GM21786 (cell line): Measurements from ENCODE around the gene ABI3.

Experiments
- ATAC-seq: cut with Tn5 transposase; IDR thresholded peaks from one replicate; pipeline ENCODE4 v1.9.1; 2021; ENCODE audit not compliant: unreplicated experiment

The ABI3 gene

GRCh38 chr17:49224198-49224996 lies 13.9 kb downstream of the ABI3 start:
- no peak for ATAC-seq

- ATAC-seq: no peak
Measured at GRCh38 chr17:49224997-49225337, 14.5 kb downstream of the ABI3 start.

DNA sequence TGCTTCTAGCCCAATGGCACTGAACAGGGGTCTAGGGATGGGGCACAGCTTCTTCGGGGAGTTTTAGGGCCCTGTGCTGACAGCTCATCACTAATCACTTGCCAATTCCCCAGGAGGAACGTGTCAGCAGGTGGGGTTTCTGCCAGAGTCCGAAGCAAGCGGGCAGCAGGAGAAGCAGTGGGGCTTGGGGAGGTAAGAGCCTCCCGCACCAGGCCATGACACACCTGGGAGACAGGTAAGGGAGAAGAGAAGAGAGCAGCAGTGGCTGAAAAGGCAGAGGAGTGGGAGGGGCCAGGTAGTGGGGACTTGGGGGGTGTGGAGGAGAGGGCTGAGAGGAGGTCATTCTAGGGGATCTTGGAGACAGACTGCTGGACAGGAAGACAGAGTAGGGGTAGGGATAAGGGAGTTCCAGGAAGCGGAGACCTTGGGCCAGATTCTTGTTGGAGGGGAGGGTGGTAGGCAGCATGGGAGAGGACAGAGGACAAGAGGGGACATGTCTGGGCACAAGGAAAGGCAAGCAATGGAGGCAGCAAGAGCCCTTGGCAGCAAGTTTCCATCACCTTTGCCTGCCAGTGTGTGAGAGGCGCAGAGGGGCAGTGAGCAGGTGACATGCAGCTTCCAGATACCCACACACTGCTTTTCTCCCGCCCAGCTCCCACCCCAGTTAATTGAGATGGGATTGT lies 15.2 kb downstream of the ABI3 start:
- no peak for ATAC-seq

GRCh38 chr17:49226771-49227435 lies 16.4 kb downstream of the ABI3 start:
- no peak for ATAC-seq

GRCh38 chr17:49227436-49228261 lies 17.1 kb downstream of the ABI3 start:
- no peak for ATAC-seq

- ATAC-seq: no peak
Measured at GRCh38 chr17:49229076-49229804, 18.7 kb downstream of the ABI3 start.

GRCh38 chr17:49229805-49230600 lies 19.5 kb downstream of the ABI3 start:
- no peak for ATAC-seq

DNA sequence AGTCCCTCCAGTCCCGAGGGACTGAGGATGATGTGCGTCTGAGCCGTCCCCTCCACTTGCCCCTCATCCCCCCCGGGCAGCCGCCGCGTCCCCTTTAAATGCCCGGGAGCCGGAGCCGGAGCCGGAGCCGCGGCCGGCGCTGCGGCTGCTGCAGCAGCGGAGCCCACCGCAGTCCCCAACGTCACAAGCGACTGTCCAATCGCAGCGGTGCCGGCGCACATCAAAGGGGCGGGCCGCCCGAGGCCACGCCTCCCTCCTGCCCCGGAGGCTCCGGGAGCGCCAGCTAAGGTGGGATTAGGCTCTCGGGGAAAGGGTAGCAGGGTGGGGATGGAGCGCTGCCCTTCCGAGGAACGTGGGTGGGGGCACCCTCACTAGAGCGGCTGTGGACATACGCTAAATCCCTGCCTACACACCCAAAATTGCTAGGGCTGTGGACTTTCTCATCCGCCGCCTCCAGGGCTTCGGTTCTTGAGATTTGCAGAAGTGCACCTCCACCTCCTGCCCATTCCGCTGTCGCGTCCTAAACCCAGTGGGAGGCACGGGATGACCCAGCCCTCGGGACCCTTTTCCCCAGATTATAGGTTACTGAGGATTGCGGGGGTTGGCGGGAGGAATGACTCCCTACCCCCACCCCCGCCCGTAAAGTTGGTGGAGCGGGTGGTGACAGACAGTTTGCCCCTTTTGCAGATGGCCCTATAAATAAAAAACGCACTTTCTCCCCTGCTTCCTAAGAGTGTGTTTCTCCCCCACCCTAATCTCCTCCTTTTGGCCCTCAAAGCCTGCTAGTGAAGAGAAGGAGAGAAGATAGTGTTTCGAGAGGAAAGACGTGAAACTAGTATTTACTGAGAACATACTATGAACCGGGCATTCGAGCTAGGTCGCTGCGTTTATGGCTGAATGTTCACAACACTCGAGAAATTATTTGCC lies 20.4 kb downstream of the ABI3 start, which contains the start of gene PHOSPHO1:
TSS of gene PHOSPHO1 (minus strand) at position 152 of the 927 bp plus-strand sequence. CDS start 4,096 bp downstream, outside the sequence.
- ATAC-seq: no peak

DNA sequence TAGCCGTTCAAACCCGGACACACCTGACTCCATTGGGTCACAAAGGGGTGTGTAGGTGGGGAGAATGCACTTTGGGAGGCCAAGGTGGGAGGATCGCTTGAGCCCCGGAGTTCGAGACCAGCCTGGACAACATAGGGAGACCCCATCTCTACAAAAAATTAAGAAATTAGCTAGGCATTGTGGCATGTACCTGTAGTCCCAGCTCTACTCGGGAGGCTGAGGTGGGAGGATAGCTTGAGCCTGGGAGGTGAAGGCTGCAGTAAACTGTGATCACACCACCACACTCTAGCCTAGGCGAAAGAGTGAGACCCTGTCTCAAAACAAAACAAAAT lies 21.0 kb downstream of the ABI3 start:
- no peak for ATAC-seq

DNA sequence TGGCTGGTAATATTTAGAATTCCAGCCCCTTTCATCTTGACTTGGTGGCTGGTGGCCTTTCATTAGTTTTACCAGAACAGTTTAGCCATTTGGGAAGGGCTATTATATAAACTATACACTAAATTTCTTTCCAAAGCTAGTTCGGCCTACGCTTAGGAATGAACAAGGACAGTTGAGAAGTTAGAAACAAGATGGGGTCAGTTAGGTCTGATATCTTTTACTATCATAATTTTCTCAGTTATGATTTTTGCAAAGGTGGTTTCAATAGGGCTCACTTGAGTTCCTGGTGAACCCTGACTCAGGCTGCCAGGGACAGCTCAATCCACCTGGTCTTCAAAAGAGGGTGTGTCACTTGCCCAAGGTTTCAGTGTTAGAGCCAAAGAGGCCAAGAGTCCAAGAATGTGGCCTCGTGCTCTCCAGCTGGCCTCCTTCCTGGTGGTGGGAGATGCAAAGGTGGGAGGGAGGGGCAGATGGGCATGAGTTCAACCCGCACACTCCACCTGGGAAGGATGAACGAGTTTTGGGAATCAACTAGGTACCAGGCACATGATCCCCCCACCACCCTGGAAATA lies 24.1 kb downstream of the ABI3 start:
- ATAC-seq: no peak

DNA sequence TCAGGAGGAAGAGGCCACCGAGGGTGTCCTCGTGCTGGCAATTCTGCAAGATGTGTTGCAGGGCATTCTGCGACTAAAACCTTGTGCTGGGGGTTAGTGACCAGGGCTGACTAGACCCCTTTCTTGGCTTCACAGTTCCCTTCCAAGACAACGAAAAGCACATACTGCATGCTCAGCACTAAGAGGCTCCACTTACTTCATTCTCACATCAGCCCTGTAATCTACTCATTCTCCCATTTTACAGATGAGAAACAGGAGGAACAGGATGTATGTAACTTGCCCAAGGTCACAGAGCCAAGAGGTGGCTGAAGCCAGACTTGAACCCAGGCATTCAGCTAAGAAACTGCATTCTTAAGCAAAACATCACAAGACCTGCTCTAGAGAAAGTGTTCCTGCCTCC lies 25.4 kb downstream of the ABI3 start:
- no peak for ATAC-seq

DNA sequence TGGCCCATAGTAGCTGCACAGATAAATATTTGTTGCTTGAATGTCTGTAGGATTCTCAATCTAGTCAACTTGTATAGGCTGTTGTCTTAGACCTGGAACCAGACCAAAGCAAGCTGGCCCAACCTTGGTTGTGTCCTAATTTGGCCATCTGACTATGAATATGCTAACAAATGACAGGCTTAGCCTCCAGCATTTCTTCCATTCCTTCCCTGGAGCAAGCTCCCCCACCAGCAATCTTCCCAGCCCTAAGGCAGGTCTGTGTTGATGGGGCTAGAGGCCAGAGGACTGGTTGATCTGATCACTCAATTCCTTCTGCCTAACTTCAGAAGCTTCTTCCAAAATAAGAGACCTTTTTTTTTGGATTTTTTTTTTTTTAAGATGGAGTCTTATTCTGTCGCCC lies 29.5 kb downstream of the ABI3 start:
- ATAC-seq: no peak

DNA sequence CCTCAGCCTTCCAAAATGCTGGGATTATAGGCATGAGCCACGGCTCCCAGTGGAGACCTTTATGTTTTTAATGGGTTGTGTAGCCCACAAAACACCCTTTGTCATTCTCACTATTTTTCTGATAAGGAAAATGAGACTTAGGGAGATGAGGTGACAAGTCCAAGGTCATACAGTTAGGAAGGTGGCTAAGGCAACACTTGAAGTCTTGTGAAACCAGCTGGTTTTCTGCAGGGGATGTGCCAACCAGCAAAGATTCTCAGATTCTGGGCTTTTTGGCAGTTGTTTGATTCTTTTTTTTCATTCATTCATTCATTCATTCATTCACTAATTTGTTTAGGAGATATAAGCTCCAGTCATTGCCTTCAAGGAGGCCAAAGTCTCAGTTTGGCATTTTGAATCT lies 30.1 kb downstream of the ABI3 start:
- ATAC-seq: no peak

DNA sequence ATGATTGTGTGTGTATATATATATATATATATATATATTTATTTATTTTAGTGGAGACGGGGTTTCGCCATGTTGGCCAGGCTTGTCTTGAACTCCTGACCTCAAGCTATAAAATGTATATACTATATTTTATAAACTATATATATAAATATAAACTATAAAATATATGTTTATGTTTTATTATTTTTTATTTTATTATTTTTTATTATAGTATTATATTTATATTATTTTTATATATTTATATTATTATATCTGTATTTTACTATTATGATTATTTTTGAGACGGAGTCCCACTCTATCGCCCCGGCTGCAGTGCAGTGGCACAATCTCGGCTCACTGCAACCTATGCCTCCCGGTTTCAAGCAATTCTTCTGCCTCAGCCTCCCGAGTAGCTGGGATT lies 30.5 kb downstream of the ABI3 start:
- ATAC-seq: no peak

GRCh38 chr17:49241692-49242397 lies 31.3 kb downstream of the ABI3 start:
- ATAC-seq: no peak

DNA sequence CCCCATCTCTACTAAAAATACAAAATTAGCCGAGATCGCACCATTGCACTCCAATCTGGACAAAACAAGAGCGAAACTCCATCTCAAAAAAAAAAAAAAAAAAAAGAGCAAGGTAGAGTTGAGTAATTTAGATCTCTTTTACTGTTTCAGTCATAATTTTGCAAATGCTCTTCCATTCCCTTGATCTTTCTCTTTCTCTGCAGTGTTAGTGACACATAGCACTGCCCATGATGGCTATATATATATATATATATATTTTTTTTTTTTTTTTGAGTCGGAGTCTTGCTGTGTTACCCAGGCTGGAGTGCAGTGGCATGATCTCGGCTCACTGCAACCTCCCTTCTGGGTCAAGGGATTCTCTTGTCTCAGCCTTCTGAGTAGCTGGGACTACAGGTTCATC lies 32.3 kb downstream of the ABI3 start:
- ATAC-seq: no peak

DNA sequence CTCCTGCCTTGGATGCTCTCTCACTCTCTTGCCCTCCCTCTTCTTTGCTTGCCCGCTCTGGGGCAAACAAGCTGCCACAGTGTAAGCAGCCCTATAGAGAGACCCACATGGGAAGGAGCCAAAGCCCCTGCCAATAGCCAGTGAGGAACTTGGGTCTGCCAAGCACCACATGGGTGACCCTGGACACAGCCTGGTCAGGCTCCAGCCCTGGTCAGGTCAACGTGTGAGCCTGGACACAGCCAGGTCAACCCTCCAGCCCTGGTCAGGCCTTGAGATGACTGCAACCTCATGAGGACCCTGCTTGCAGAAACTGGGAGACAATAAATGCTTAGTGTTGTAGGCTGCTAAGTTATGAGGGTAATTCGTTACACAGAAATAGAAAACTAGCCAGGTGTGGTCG lies 34.3 kb downstream of the ABI3 start:
- no peak for ATAC-seq

- ATAC-seq: no peak
Measured at GRCh38 chr17:49247944-49248343, 37.4 kb downstream of the ABI3 start.
